NCI-H2171 (cell line): Measurements from ENCODE around the gene MAPKAPK3.

Experiments
- DNase-seq: peaks from one replicate; lab custom pipeline; 2025; lab: John Stamatoyannopoulos, UW

Gene MAPKAPK3

GRCh38 chr3:50609071-50609762 is 7.7 kb upstream of the MAPKAPK3 start:
- no peak for DNase-seq

- DNase-seq: no peak
These were observed 7.2 kb upstream of the MAPKAPK3 start for GRCh38 chr3:50609763-50610085.

DNA sequence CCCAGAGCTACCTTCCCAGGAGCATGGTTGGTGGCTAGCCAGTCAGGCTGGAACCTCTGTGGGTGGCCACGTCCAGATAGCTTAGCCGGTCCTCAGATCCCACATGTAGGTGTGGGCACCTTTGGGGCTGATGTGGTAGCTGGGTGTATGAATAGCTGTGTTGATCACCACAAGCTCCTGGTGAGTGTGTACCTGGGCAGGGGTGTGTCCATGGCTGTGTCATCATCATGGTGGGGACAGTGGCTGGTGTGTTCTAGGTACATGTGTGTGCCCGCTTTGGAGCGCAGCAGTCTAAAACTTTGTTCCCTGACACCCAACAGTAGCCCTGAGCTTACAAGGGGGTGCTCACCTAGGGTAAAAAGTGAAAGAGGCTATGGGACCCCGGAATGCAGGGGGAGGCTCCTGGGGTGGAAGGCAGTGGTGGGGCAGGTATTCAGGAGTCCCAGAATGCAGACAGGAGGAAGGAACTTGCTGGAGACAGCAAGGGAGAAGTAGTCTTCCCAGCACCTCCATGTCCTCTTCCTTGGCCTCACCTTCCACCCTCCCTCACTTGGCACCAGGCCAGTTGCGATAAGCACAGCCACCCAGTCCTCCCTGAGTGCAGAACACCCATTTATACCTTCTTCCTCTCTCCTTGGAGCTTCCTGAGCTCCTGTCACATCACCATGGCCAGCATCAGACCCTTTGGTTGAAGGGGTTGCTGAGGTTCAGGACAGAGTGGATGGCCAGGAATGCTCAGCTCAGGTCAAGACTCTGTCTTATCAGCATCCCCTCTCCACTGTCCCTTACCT is 6.6 kb upstream of the MAPKAPK3 start:
- DNase-seq: no peak

GRCh38 chr3:50610992-50611463 is 5.9 kb upstream of the MAPKAPK3 start:
- DNase-seq: no peak

DNA sequence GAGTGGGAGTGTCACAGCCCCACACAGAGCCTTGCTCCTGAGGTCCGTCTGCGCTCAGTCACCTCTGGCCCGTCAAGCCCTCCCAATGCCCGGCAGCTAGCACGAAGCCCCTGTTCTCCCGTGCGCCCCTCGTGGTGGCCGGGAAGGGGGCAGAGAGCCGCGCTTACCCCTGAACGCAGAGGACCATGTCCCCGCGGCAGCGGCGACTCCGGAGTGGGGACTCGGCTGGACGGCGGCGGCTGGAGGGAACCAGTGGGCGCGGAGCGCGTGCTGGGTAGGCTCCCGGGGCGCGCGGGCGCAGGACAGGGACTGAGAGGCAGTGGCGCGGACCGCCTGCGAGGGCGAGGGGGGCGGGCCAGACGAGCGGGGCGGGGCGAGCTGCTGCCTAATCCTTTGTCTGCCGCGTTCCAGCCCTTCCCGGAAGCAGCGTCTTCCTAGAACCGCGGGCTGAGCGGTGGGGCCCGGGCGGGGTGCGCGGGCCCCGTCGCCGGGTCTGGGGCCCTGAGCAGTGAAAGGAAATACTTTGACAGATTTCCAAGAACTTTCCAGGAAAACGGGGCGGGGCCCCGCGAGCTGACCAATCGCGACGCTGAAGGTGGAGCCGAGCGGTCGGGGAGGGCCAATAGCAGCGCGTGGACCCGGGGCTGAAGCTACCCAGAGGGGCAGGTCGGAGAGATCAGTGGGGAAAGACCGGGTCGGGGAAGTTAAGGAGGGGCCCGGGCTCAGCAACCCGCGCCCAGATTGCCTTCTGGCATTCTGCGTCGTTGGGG is 5.3 kb upstream of the MAPKAPK3 start, which contains the start of gene CISH:
TSS of gene CISH (minus strand) at position 311 of the 770 bp plus-strand sequence. CDS start at position 187, 124 bp downstream.
- peak; percentile 90 for DNase-seq

GRCh38 chr3:50612234-50612882 is 4.6 kb upstream of the MAPKAPK3 start:
- DNase-seq: no peak

DNA sequence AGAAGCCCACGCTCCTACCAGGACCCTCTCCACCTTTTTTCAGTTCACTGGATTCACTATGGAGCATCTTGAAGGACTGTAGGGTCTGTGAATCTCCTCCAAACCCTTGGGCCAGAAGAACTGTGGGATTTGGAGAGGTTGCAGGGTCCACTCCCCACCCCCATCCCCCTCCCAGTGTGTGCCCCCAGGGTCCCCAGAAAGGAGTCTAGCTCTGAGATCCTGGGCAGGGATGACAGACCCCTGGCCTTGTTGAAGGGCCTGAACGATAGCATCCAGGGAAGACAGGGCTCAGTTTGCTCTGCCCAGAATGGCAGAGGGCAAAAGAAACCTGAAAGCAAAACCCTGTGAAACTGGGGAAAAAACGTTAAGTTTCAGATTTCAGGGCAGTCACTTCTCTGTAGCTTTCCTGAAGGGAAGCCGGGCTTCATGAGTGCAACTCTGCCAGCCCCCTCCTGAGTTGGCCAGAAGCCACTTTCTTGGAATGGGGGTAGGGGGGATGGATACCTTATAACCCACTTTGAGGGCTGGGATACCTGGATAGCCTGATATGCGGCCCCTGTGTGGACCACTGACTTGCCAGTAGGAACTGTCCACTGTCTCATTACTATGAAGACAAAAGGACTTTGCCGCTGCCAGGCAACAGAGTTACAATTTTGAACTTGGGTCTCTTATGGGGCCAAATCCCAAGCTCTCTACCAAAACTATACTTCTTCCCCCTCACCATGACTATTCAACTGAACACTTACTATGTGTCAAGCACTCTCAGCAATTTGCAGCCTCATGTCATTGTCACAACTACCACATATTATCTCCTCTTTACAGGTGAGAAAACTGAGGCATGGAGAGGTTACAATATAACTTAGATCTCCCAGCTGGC is 3.7 kb upstream of the MAPKAPK3 start:
- DNase-seq: no peak

DNA sequence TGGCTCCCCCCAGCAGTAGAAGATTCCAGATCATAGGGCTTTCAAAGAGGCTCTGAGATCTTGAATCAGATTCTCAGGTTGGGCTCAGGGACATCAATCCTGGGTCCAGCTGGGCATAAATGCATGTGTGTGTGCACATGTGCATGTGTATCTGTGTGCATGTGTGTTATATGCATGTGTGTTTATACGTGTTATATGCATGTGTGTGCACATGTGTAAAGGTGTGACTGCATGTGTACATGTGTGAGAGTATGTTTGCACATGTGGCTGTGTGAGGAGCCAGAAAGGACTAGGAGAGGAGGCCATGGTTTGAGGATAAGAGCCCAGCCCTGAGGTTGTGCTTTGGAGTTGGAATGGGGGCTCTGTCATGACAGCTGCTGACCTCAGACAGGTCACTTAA is 1.8 kb upstream of the MAPKAPK3 start:
- no peak for DNase-seq

DNA sequence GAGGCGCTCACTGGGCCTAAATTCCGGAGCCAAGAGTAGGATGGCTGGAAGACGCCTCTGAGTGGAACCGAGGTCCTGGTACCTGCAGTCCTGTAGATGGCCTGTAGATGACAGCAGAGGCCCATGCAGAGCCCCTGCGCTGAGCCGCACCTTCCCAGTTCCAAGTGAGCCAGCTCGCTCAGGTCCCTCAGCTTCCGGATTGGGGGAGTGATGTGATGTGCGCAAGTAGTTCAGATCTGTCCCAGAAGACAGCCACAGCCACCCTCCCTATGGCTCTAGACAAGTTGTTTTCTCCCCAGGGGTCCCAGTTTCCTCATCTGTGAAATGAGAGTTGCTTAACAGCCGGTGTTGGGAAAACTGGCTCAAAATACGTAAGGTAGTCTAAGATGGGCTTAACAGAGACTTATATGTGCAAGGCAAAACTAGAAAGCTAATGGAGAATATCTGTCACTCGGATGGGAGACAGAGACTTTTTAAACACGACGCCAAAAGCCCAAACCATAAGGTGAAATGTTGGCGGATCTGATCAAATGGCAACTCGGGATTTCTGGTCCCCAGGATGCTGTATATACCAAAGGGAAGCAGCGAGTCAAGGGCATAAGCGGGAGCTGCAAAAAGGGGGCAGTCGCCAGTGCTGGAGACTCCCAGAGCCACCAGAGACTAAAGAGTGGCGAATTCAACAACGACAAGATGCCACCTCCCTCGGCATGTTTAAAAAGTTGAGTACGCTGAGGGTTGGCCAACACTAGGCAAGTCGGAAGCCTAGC is 765 bp upstream of the MAPKAPK3 start:
- peak; percentile 65 for DNase-seq

DNA sequence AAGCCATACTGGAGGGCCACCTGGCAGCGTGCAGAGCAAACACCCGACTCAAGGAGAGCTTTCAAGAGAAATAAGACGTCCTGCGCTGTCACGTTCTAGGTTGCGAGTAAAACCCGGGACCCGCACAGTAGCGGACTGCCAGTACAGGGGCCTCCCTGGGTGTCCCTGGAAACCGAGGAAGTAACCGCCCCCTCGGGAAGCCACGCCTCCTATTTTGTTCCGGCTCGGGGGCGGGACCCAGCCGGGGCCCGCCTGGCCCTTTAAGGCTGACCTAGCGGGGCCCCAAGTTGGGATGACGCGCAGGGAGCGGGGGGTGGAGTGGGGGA is 218 bp upstream of the MAPKAPK3 start:
- peak; percentile 76 for DNase-seq

DNA sequence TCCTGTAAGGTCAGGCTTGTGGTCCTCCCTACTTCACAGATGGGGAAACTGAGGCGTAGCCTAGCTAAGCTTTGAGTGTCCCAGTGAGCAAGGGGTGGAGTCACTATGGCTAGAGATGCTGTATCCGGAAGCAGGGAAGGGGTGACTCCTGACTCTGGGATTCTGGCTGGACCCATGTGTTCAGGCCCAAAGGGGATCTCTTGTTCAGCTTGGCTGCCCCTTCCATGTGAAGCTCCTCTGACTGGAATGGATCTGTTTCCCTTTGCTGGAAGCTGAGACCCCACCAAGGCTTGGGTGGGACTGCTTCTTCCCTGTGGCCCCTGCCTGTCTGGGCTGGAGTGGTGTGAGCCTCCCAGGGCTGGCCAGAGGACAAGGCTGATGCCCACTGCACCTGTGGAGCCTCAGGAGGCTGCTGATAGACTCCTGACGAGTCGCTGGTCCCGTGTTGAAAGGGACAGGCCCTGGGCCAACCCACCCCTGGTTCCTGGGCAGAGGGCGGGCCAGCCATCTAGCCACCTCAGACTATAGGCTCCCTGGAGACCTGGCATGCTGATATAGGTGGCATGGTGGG is 1.0 kb downstream of the MAPKAPK3 start:
- DNase-seq: no peak

- no peak for DNase-seq
These were observed 3.5 kb downstream of the MAPKAPK3 start for GRCh38 chr3:50620420-50620819.

DNA sequence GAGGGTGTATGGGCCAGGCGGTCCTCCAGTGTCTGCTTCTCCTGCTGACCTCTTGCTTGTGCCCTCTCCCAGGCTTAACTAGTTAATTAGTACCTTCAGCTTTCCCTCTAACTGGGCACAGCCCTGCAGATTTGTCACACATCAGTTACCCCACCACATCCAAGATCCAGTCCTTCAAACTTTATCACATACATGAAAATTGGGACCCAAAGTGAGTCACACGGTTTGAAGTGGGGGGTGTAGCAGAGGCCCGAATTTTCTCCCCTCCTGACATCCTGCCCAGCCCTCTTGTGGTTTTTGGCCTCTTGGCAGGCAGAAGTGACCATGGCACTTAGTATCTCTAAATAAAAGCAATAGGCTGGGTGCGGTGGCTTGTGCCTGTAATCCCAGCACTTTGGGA is 3.9 kb downstream of the MAPKAPK3 start:
- DNase-seq: no peak

GRCh38 chr3:50622881-50623280 is 5.9 kb downstream of the MAPKAPK3 start:
- DNase-seq: no peak

GRCh38 chr3:50623840-50624474 is 7.0 kb downstream of the MAPKAPK3 start:
- no peak for DNase-seq

DNA sequence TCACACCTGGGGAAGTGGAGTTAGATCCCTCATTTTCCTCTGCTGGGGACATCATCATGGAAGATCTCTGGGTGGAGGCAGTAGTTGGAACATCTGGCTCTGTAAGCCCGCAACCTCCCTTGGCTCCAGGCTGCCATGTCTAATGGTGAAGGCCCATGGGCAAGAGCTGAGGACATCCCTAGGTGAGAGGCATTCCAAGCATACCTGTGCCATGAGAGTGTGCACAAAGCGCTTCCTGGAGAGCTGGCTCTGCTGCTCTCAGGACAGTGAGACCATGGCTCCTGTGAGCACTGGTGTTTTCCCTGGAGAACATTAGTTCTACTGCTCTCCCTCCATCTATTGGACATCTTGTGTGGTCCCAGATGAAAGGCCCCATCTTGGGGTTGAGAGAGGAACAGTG is 7.7 kb downstream of the MAPKAPK3 start:
- no peak for DNase-seq

DNA sequence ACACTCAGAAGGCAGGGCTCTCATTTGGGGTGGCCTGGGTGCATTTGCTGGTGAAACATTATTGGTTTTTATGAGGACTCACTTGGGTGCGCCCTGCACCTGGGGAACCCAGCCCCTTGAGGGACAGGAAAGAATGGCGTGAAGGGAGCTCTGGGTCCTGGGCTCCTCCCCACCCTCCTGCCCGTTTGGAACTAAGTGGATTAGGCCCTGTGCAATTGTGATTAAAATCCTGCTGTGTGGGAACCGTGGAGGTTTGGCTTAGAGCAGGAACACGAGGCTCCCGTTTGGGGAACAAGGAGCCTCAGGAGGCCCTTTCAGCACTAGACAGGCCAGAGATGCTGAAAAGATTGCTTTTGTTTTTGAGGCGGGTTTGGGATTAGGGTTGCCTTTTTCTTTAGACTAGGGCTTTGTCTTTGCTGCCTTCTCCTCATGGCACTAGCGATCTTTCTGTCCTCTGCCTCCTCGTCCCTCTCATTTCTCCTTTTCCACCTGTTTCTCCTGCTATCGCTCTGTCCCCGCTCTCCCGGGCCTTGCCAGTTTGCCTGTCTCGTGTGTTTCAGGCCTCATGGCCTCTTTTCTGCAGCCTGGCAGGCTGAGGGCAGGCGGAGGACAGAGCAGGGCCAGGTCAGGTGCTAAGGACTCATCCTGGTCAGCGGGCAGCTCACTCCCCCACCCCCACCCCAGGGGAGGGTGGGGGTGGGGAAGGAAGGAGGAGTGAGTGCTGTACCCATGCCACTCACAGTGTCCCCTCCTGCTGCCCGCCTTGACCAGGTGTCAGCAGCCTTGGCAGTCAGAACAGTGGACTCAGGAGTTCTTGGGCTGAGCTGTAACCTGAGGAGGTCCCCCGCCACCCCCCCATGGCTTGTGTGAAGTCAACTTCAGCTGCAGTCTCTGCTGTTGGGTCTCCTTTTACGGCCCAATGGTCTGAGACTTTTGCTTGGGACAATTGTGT is 8.6 kb downstream of the MAPKAPK3 start:
- DNase-seq: no peak

- DNase-seq: no peak
These were observed 9.4 kb downstream of the MAPKAPK3 start for GRCh38 chr3:50626401-50626800.
